AG09309 (cell line): Measurements from ENCODE around the gene CFAP52.
"Not testable (repeated sequence)": the region's sequence is repeated elsewhere in the genome, so short reads cannot be mapped to it uniquely, and the experiment has no call there.

Experiments used
- DNase-seq: peaks from one replicate; pipeline ENCODE4 v3.0.0-alpha.2; 2010; ENCODE audit warnings: low read depth
- H3K4me3 ChIP-seq: 2 replicates; pipeline ENCODE4 v1.5.1; 2011; ENCODE audit warnings: mild to moderate bottlenecking, low read depth, low read length, moderate library complexity; ENCODE audit not compliant: control insufficient read depth
- TF ChIP-seq, protein P1 (sequence below): IDR thresholded peaks from 2 replicates; pipeline ENCODE4 v1.5.1; 2011; ENCODE audit warnings: mild to moderate bottlenecking, low read depth, low read length, inconsistent platforms; ENCODE audit not compliant: insufficient read depth, control insufficient read depth; ENCODE audit errors: missing control alignments

Gene CFAP52

DNA sequence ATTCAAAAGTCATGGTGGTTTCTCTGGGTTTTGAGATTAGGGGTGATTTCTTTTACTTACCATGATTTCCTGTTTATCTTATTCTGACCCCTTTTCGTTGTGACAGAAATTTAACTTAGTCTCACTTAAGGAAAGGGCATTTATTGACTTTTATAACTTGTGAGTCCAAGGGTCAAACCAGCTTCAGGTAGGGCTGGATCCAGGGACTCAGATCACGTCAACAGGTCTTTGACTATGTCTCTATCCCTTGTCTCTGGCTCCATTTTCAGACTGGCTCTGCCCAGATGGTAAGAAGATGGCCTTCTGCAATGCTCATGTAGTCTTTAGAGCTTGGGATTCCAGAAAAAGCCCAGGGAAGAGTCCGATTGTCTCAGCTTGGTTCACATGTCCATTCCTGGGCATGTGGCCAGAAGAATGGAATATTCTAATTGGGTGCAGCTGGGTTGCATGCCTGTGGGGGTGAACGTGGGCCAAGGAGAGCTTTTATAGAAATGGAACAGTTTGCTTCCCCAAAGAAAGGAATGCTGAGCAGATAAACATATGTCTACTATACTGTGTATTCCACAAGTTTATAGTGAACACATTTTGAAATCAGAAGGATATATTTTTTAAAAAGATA, 82.3 kb downstream of the CFAP52 start:
- H3K4me3 ChIP-seq = no peak overlapping the region
- no peak for DNase-seq
- TF ChIP-seq, protein P1, sequence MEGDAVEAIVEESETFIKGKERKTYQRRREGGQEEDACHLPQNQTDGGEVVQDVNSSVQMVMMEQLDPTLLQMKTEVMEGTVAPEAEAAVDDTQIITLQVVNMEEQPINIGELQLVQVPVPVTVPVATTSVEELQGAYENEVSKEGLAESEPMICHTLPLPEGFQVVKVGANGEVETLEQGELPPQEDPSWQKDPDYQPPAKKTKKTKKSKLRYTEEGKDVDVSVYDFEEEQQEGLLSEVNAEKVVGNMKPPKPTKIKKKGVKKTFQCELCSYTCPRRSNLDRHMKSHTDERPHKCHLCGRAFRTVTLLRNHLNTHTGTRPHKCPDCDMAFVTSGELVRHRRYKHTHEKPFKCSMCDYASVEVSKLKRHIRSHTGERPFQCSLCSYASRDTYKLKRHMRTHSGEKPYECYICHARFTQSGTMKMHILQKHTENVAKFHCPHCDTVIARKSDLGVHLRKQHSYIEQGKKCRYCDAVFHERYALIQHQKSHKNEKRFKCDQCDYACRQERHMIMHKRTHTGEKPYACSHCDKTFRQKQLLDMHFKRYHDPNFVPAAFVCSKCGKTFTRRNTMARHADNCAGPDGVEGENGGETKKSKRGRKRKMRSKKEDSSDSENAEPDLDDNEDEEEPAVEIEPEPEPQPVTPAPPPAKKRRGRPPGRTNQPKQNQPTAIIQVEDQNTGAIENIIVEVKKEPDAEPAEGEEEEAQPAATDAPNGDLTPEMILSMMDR = no peak

DNA sequence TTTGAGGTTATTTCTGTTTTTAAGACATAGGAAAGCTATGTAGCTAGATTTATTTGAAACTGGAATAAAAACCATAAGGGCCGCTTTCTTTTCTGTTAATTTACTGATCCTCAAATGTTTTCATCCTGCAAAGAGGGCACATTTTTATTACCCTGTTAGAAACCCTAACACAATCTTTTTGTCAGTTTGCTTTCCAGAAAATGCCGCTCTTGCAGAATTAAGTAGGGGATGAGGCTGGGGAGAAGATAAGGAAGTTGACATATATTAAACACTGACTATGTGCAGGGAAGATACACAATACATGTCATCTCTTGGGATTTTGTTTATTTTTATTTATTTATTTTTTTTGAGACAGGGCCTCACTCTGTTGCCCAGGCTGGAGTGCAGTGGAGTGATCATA, 84.6 kb downstream of the CFAP52 start:
- TF ChIP-seq, protein P1 = no peak
- no peak for DNase-seq
- no peak overlapping the region for H3K4me3 ChIP-seq

DNA sequence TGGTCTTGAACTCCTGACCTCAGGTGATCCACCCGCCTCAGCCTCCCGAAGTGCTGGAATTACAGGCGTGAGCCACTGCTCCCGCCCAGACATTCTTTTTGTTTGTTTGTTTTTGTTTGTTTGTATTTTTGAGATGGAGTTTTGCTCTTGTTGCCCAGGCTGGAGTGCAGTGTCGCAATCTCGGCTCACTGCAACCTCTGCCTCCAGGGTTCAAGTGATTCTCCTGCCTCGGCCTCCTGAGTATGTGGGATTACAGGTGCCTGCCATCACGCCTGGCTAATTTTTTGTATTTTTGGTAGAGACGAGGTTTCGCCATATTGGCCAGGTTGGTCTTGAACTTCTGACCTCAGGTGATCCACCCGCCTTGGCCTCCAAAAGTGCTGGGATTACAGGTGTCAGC, 87.1 kb downstream of the CFAP52 start:
- DNase-seq, H3K4me3 ChIP-seq: not testable (repeated sequence)

DNA sequence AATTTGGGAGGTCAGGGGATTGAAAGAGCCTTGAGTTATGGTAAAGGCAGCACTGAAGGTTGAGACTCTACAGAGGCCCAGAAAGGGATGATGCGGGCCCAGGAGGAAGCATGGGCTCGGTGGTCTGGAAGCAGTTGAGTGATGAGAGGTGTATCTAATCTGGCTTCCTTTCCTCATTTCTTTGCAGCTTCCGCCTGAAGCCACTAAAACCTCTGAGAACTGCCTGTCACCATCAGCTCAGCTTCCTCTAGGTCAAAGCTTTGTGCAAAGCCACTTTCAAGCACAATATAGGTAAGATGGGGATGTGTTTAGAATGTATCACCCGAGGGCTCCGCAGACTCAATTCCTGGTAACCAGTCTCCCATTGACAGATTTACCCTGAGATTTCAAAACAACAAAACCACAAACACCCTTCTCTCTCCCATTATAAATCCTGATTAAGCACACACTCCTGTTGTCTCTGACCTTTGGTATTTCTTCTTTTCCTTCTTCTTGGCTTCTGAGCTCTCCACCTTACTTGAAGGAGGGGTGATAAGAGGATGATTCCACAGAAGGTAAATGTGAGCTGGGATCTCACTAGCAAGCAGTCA, 90.1 kb downstream of the CFAP52 start:
- TF ChIP-seq, protein P1 = no peak
- H3K4me3 ChIP-seq = no peak overlapping the region
- DNase-seq = no peak

DNA sequence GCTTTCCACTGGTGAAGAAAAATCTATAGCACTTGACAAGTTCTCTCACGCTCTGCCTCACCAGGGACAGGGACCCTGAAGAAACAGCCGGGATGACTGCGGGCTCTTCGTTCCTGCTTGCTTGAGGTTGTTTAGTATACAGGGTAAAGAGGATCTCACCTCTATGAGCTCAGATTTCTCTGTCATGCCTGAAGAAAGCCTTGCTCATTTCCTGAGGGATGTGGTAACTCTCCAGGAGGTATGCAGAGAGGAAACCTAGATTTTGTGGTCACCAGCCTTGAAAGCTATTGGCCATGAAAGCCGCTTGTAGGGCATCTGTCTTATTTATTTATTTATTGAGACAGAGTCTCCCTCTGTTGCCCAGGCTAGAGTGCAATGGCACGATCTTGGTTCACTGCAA, 92.1 kb downstream of the CFAP52 start:
- TF ChIP-seq, protein P1 = no peak
- no peak for DNase-seq

DNA sequence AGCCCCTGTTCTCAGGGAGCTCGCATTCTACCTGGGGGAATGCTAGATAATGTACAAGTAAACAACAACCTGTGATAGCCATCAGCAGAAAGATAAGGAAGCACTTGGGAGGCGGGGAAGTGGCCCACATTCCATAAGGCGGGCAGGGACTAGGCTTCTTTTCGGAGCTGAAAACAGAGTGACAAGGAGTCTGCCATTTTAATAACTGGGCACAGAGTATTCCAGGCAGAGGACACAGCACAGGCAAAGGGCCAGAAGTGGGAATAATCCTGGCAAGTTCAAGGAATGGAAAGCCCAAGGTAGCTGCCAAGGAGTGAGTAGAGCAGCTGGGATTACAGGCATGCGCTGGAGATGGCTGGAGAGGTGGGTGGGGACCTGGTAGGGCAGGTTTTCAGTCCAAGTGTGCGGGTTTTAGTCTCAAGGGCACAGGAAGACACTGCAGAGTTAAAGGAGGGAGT, 93.1 kb downstream of the CFAP52 start:
- TF ChIP-seq, protein P1 = no peak
- DNase-seq = no peak
- no peak overlapping the region for H3K4me3 ChIP-seq

More for the DNA sequence above, 92.1 kb downstream of the CFAP52 start:
- H3K4me3 ChIP-seq = no peak overlapping the region

DNA sequence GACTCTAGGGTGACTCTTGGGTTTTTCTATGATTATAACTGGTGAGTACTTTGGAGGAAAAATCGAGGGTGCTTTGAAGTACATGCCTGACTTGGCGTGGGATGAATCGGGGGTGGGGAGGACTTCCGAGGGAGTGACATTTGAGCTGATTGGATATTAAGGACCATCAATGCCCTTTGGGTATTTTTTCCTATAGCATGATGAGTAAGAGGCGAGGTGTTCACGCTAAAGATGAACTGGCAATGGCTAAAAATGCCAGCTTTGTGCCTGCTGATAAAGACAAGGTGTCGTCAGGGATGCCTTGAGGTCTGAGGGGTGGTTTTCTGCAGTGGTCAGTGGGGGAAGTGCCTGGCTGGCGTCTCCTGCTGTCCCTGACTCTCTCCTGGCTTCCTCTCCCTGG, 94.2 kb downstream of the CFAP52 start:
- no peak for DNase-seq
- TF ChIP-seq, protein P1 = no peak
- H3K4me3 ChIP-seq = no peak overlapping the region
